GM12874 (cell line): Measurements from ENCODE around the gene SORCS1.

Source experiments
- TF ChIP-seq, protein P1 (sequence below): IDR thresholded peaks from 2 replicates; pipeline ENCODE4 v1.5.1; 2011; ENCODE audit warnings: low read depth, mild to moderate bottlenecking, control low read depth, low read length, moderate library complexity; ENCODE audit not compliant: insufficient read depth

The SORCS1 gene

DNA sequence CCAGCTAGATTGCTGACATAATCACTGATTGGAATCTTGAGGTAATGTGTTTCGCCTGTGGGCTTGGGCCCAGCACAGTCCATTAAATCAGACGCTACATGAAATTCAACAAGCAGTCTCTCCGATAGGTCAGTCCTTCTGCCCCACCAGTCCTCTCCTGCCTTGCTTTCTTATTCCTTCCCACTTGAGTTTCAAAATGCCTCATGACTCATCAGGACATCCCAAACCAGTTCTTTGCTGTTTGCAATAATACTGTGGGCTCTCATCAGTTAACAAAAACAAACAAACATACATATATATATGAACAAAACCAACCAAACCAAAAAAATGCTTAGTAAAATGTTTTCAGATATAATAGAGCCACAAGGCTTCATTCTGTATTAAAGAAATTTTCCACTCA is 599.0 kb downstream of the SORCS1 start:
- TF ChIP-seq, protein P1, sequence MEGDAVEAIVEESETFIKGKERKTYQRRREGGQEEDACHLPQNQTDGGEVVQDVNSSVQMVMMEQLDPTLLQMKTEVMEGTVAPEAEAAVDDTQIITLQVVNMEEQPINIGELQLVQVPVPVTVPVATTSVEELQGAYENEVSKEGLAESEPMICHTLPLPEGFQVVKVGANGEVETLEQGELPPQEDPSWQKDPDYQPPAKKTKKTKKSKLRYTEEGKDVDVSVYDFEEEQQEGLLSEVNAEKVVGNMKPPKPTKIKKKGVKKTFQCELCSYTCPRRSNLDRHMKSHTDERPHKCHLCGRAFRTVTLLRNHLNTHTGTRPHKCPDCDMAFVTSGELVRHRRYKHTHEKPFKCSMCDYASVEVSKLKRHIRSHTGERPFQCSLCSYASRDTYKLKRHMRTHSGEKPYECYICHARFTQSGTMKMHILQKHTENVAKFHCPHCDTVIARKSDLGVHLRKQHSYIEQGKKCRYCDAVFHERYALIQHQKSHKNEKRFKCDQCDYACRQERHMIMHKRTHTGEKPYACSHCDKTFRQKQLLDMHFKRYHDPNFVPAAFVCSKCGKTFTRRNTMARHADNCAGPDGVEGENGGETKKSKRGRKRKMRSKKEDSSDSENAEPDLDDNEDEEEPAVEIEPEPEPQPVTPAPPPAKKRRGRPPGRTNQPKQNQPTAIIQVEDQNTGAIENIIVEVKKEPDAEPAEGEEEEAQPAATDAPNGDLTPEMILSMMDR = no peak

DNA sequence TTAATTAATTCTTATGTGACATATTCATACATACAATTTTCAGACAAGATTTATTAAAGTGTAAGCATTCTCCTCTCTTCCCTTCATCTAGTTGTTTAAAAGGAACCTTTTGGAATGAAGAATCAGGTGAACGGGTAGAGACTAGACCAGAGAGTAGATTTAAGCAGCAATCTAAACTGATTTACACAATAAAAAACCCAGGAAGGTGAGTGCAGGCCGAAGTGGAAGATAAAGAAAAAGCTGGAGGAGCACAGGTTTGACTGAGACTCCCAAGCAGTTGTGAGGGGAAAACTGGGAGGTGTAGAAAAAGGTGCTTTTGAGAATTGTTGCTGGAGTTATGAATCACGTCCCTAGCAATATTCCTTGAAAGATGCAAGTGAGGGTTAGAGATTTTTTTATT is 601.1 kb downstream of the SORCS1 start:
- TF ChIP-seq, protein P1 = no peak

DNA sequence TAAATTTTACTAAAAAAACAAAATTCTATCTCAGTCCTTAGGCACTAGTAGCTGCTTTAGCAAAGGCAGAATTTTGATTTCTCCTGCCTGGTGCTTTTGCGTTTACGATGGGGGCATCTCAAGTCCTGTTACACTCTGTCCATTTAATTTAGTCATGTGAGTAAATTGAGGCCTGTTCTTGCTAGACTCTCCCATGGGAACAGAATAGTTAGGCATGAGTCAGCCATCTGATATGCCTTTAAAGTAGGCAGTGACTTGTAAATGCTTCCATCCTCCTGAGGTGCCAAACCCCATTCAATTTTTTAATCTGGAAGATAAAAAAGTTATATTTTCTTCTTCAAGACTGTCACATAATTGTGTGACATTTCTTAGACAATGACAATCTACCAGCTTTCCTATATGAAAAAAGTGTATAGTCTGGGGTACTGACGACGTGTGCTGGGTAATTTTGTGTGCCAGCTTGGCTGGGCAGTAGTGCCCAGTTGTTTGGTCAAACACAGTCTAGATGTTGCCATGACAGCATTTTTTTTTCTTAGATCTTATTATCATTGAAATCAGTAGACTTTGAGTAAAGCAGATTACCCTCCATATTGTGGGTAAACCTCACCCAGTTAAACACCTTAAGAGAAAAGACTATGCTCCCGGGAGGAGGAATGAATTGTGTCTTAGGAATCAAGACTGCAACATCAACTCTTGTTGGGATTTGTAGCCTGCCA is 603.4 kb downstream of the SORCS1 start:
- TF ChIP-seq, protein P1 = no peak

DNA sequence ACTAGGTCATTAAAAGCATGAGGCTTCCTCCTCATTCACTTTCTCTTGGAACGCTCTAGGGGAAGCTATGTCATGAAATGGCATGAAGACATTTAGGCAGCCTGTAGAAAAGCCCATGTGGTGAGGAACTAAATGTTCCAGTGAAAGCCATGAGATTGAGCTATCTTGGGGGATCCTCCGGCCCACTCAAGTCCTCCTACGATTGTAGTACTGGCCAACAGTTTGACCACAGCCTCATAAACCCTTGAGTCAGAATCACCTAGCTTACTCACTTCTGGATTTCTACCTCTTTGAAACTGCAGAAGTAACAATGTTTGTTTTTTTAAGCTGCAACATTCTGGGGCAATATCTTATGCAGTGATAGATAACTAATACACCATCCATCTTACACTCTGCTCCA is 605.1 kb downstream of the SORCS1 start:
- TF ChIP-seq, protein P1 = no peak

DNA sequence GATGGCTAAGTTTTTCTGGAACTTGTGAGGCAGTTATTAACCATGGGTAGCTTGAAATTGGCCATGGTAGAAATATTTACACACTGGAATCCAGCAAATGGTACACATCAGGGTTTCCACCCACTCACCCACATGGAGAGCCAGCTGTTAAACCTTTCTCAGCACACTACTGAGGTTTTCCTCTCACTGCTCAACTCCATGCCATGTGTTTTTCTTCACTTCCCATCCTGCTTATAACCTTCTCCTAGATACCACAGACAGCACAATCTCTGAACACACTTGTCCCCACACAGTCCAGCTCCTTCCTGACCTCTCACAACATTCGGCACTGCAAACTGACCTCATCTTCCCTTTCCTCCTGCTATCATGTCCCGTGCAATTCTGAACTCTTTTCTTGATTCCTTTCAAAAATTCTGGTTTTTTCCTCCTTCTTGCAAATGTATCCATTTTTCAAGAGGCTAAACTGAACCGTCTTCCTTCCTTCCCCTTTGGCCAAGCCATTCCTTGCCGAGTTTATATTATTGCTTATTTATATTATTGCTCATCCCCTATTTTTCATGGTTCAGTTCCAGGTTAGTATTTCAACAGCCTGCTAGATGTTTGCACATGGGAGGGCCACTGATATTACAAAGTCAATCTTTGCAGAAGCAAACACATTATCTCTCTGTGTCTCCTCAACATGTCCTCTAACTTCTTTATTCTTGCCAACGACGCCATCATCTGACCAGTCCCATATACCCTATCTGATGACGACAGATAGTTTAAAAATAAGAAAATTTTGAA is 606.4 kb downstream of the SORCS1 start:
- TF ChIP-seq, protein P1 = no peak

DNA sequence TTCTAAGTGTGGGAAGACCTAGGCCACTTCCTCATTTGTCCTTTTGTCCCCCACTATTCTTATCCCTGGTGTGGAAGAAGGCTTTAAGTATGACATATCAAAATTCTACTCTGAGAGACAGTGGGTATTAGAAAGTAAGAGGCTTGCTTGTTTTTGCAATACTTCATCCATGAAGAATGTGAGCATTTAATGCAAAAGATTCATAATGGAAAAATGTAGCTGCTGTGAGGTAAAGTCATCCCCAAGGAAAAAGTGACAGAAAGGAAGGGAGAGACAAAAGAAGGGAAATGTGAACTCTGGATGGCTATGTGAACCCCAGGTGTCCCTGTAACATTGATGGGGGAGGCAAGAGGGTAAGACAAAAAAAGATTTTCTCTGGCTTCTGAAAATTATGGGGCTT is 607.5 kb downstream of the SORCS1 start:
- TF ChIP-seq, protein P1 = no peak

DNA sequence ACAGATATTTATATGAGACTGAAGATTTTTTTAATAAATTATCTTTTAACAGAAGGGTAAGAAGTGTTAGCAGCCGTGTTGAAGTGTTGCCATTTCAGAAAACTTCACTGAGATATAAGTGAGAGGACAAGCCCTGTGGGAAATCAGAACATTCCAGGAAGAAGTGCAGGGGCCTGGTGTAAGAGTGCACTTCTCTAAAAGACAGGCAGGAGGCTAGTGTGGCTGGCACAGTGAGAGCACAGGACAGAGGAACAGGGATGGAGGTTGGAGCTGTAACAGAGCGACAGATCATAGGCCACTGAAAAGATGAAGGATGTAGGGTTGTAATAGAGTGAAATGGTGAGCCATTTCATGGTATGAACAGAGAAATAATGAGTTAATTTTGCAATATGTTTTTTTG is 608.9 kb downstream of the SORCS1 start:
- TF ChIP-seq, protein P1 = no peak
